OCI-LY7 (cell line): Measurements from ENCODE around the gene ZNF516.

Source experiments
- EZH2phosphoT487 ChIP-seq: fragments of 200-600 bp; sonication (generic); IDR thresholded peaks from 2 replicates; pipeline ENCODE4 v1.6.1; 2018; ENCODE audit warnings: low read depth, borderline replicate concordance, mild to moderate bottlenecking, mixed run types, antibody characterized with exemption, low read length, moderate library complexity, mixed read lengths
- TF ChIP-seq, protein P1 (sequence below): fragments of 200-600 bp; sonication (generic); conservative IDR thresholded peaks from 2 replicates; pipeline ENCODE4 v1.5.1; 2014; ENCODE audit warnings: mild to moderate bottlenecking, antibody characterized with exemption, low read length, moderate library complexity, mixed read lengths

GRCh38 chr18:76518123-76518859, 23.2 kb upstream of the ZNF516 start:
- TF ChIP-seq, protein P1, sequence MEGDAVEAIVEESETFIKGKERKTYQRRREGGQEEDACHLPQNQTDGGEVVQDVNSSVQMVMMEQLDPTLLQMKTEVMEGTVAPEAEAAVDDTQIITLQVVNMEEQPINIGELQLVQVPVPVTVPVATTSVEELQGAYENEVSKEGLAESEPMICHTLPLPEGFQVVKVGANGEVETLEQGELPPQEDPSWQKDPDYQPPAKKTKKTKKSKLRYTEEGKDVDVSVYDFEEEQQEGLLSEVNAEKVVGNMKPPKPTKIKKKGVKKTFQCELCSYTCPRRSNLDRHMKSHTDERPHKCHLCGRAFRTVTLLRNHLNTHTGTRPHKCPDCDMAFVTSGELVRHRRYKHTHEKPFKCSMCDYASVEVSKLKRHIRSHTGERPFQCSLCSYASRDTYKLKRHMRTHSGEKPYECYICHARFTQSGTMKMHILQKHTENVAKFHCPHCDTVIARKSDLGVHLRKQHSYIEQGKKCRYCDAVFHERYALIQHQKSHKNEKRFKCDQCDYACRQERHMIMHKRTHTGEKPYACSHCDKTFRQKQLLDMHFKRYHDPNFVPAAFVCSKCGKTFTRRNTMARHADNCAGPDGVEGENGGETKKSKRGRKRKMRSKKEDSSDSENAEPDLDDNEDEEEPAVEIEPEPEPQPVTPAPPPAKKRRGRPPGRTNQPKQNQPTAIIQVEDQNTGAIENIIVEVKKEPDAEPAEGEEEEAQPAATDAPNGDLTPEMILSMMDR: no peak
- no peak for TF ChIP-seq EZH2phosphoT487
